HG02588 (cell line): Measurements from ENCODE around the gene SCUBE3.

Source experiments
- ATAC-seq: cut with Tn5 transposase; IDR thresholded peaks from one replicate; pipeline ENCODE4 v1.9.1; 2021; ENCODE audit warnings: mild to moderate bottlenecking, moderate library complexity; ENCODE audit not compliant: unreplicated experiment

The SCUBE3 gene

DNA sequence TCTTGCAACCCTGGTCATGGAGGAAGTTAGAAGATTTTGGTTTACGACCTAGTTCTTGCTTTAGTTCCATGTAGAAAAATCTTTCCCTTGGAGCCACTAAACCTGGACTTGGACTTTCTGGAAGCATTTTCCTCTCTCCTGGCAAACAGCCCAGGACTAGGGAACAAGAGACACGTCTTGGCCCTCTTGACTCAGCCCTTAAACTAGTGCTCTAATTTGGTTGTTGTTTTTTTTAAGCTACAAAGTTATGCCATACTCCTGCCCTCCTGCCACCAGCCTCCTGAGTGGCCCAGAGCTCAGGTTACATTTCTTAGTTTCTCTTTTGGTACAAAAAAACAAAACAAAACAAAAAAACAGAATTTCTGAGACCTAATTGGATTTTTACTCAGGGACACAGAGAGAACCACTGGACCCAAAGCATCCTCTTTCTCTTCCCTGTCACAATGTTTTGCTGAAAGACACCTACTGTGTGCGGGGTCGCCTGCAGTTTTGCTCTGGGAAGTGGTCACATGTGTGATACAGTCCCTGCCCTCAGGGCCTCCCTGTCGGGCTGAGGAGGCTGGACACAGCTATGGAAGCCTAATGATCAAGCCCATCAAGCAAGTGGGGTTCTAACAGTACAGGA, 32.3 kb upstream of the SCUBE3 start:
- no peak for ATAC-seq

DNA sequence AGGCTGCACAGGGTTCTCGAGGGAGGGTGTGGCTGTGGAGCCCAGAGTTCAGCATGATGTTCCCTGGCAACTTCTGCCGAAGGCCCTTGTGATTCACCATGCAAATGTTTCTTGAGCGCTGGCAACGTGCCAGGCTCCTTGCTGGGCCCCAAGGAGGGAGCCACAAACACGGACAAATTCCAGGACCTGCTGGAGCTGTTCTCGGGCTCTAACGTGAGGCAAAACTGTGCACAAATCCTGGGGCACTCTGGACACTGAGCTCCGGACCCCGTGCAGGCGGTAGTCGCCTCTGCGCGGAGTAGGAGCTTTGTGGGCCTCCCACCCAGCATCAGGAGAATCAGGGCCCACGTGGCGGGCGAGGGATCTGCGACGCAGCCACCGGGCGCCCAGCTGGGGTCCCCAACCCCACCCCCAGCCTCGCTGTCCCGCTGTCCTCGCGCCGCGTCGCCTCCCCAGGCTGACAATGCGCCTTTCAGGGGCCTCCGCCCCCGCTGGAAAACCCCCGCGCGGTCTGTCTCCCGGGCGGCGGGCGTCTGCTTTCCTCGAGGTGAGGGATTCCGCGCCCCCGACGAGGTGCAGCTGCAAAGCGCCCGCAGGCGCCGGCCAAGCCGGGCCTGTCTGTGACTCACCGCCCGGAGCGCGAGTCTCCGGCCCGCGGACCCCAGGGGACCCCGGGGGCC, 31.7 kb upstream of the SCUBE3 start:
- ATAC-seq, result no peak

DNA sequence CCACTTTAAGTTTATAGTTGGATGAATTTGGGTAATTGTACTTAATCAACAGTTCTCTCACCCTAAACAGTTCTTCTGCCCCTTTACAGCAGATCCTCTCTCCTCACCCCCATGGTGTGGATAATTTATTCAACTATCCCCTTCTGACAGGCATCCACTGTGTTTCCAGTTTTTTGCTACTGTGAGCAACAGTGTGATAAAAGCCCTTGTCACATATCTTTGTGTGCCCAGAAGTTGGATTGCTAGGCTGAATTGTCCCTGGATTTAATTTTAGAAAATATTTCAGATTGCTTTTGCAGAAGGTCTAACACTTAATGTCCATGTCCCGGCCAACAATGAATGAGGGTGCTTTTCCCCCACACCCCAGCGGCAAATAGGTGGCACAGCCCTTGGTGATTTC, 30.5 kb upstream of the SCUBE3 start:
- no peak for ATAC-seq

DNA sequence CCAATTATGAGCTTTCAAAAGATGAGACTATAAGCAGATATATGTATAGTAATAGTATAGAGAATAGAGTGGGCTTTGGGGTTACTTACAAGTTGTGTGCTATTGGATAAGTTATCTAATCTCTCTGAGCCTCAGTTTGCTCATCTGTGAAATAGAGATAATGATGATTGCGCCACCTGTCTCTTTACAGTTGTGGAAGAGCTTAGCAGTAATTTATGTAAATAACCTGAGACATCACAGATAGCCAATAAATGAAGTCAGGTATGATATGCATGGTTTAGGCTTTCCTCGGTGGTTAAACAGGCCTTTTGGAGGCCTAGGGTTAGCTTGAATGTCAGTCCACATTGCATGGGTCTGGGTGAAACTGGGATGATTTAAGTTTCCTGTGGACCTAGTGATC, 29.8 kb upstream of the SCUBE3 start:
- no peak for ATAC-seq

DNA sequence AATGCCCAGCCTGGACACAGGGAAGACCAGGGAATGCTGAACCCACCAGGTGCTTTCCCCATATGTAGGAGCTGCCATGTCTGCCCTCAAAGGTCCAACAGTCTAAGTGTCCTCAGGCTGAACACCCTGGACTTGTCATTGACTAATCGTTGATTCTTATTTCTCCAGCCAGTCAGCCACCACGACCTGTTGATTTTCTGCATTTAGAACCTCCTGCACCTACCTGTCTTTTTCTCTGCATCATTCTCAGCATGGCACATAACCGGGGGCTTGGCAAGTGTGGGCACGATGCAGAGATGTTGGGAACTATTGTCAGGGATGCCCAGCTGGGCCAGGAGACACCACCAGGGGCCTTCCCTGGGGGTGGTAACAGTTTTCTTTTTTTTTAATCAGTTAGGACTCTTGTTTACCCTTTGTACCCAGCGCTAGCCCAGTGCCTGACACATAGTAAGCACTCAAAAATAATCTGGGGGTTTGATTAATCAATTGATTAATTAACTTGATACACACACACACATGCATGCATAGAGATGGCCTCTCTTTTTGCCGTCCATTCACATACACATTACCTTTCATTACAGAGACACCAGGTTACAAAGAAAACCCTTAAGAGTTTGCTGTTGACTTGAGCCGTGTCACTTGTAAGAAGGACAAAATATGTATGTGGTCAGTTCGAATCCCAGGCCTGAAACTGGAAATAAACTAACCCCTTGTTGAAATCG, 29.0 kb upstream of the SCUBE3 start:
- ATAC-seq, result no peak

DNA sequence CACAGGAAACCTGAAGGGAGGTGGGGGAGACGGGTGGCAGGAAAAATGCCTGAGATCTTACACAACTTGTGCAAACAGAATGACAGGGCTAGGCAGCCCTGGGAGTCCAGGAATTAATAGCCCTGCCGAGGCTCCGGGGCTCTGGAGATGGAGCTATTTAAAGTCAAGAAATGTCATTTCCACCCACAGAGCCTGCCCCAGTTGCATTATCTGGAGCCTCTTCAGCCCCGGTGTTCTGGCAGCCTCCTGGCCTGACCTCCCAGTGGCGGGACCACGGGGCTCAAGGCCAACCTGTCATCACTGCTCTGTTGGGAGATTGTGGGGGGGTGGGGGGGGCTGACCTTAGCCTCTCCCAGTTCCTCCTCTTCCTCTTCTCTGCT, 28.5 kb upstream of the SCUBE3 start:
- no peak for ATAC-seq

DNA sequence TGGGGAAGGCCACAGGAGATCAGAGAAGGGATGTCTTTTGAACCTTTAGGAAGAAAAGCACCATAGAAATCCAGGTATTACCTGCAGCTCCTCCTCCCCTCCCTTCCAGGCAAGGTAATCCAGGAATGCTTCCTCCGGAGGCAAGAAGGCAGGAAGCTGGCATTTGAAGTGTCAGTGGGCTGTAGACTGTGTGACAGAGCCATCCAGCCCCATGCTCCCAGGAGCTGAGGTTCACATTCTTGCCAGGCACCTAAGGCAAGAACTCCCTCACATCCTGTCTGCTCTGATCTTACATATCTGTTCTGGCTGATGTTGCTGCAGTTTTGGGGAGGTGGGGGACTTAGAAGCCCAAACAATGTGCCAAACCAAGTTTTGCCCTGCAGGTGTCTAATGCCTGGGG, 27.8 kb upstream of the SCUBE3 start:
- no peak for ATAC-seq

DNA sequence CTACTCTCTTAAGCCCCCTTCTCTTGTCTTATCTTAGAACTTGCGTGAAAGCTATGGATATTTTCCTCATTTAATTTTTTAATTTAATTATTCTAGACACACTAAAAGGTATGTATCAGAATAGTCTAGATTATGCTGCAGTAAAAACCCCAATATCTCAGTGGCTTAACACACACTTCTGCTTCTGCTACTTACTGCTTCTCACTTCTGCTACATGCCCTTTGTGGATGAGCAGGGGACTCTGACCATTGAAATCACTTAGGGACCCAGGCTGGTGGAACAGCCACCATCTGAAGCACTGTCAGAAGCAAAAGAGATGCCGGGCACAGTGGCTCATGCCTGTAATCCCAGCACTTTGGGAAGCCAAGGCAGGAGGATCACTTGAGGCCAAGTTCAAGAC, 27.2 kb upstream of the SCUBE3 start:
- ATAC-seq, result no peak

DNA sequence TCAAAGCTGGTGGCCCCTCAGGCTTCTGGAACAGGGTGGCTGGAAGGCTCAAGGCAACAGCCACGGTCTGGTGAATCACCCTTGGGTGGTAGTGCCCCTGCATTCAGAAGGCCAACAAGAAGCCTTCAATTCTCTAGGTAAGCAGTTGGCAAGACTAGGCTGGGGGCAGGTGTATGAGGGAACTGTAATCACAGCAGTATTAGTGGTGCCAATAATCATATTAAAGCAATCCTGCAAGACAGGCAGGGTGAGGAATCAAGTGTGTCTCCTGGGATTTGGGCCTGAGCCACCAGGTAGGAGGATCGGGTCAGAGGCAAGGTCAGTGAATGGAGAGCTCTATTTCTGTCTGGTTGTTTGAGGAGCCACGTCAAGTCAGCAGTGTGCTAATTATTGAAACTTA, 24.9 kb upstream of the SCUBE3 start:
- no peak for ATAC-seq

DNA sequence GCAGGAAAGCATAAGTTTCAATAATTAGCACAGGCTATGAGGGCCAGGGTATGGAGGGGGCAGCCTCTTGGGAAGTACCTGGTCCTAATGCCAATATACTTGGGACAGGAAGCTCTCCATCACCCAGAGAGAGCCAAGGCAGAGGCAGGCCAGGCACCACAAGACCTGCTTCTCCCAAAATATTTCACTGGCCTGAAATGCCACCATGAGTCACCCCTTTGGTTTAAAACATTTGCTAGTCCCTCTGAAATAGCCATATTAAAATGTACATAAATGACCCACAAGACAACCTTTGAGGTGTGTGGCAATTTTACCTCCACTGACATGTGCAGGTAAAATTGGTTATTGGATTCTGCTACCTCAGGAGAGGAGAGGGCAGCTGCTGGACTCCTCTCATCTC, 23.4 kb upstream of the SCUBE3 start:
- ATAC-seq, result no peak

DNA sequence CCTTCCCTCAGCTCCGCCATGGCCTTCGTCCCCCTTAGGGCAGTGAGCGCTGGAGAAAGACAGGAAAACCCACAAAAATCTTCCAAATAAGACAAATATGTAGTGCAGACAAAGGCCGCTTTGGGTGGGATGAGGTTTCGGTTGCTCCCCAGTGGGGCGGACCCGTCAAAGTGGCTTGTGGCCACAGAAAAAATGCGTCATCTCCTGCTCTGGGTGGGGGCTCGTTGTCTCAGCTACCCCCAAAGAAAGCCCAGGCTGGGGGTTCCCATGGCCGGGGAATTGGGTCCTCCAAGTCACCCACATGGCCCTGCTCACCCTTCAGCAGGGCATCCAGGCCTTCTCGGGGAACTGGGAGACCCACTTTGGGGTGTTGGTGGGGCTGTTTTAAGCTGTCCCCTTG, 21.9 kb upstream of the SCUBE3 start:
- ATAC-seq, result no peak

DNA sequence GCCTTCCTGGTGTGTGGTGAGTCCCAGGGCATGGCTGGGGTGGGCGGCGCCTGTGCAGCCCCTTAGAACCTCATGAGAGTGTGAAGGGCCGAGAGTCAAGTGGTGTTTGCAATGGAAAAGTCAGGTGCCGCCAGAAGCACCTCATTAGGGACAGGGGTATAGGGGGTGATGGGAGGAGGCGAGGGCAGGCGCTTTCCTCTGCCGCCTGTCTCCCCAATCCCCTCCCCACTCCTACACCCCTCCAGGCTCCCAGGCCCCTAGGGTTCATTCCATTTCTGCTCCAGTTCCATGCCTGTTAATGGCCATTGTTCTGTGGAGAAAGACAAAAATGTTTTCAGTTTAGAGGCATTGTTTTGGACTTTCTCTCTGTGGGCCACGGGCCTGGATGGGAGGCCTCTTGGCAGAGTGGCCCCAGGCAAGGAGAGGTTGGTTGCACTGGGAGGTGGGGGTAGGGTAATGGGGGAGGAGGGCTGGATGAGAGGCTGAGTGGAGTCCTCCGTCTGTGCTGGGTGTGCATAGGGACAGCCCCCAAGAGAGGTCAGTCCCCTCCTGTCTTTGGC, 21.4 kb upstream of the SCUBE3 start:
- no peak for ATAC-seq

DNA sequence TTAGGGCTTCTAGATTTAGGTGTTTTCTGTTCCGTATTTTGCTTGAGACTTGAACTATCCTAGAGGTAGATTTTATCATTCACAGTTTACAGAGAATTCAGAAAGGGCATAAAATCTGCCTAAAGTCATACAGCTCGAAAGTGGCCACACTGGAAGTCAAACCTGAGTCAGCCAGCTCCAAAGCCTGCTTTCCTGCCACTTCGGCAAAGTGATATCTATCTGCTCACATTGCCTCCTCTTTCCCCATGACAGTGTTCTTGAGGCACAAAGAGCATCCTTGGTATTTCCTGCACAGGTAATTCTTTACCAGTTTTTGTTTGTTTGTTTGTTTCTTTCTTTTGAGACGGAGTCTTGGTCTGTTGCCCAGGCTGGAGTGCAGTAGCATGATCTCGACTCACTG, 19.4 kb upstream of the SCUBE3 start:
- ATAC-seq, result no peak

DNA sequence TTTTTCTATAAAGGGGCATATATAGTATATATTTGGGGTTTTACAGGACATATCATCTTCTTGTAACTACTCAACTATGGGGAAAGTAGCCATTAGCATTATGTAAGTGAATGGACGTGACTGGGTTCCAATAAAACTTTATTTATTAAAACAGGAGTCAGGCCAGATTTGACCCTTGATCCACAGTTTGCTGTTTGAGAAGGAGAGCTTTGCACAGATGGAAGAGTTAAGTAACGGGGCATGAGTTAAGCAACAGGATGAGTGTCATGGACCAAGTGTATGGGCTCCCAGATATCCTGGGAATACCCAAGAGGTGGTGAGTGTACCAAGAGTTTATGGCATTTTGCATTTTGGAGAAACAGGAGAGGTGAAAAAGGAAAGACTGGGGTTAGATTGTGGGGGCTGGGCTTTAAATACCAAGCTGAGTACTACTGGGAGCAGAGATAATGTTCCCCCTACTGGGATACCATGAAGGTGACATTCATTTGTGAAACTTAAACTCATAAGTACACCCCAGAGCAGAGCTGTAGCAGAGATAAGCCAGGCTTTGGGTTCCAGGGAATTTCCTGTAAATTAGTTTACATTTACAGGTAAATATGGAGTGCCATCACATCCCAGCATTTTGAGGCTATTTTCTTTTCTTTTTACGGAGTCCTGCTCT, 18.5 kb upstream of the SCUBE3 start:
- ATAC-seq, result no peak

DNA sequence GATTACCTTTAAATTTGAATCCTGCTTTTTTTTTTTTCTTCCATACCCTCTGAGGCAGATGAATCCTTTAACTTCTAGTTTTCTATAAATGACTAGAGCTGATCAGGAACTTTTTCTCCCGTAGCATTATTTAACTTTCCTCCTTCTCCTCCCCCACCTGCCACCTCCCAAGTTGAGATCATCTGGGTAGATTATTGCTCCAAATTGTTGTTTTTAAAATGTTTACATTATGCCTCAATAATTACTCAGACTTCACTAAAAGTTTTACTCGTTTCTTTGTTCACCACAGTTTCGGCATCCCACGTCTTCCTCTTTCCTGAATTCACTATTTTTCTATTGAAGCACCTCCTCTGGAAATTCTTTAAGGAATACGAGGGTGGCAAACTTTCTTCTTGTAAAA, 16.6 kb upstream of the SCUBE3 start:
- no peak for ATAC-seq

DNA sequence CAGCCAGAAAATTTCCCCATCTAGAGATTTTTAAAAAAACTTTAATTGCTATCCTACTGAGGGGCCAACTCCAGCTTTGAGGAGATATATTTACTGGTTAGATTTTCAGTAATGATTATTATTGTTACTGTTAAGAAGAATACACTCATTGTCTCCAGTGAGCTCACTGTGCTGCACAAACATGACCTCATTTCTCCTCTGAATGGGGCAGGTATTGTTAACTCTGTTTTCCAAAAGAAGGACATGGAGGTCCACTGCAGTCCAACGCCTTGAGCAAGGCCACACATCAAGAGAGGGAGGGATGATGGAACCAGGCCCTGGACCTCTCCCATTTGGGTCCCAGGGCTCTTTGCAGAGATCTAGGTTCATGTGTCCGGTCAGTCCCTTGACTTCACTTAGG, 13.9 kb upstream of the SCUBE3 start:
- ATAC-seq, result no peak

DNA sequence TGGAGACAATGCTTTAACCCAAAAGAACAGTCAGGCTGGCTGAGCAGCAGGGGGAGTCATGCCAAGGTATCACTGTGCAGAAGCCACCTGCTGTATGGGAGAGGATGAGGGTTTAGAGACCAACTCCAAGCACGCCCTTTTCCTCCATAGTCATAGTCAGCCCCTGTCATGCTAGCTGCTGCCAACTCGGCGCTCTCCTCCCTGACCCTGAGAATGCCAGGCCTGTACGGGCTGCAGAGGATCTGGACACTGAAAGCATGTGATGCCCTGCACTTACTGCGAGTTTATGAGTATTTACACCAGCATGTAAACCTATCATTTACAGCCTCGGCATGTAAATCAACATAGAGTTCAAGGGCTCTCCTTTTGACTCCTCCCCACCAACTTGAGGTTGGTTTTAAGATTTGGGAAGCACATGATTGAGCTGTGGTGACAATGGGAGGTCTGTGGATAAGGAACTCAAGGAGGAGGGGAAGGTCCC, 11.7 kb upstream of the SCUBE3 start:
- no peak for ATAC-seq

DNA sequence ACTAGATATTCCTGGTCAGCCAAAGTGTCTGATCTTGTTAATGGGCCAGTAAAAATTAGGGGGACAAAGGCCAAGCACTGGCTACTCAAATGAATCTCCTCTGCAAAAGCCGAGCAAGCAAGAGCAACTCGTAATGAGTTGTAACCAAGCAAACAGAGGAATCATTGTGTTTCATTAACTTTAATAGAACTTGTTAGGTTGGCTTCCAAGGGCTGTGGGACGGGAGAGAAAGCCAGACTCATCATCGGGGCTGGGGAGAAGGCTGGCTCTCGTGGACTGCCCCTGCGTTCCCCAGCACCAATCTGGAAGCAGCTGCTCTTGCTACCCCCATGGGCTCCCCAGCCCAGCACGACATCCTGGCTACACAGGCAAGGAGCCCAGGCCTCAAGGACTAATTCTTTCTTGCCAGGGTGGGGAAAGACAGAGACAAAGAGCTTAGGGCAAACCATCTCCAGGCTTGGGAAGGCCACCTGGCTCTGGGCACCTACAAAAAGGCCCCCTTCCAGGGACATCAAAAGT, 10.5 kb upstream of the SCUBE3 start:
- no peak for ATAC-seq

DNA sequence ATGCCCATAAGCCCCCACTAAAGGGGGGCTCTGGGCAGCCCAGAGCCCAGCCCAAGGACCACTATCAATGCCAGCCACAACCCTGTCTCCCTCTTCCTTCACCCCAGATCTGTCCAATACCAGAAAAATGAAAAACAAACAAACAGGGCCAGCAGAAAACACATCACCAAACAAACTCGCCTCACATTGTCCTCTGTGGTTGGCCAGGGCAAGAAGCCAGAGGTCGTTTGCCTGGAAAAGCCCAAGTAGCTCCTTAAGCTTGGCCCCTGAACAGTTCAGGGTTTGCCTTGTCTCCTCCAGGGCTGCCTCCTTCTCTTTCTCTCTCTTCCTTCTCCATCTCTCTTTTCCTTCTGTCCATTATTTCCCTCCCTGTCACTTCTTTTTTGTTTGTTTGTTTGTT, 10.1 kb upstream of the SCUBE3 start:
- ATAC-seq, result no peak

DNA sequence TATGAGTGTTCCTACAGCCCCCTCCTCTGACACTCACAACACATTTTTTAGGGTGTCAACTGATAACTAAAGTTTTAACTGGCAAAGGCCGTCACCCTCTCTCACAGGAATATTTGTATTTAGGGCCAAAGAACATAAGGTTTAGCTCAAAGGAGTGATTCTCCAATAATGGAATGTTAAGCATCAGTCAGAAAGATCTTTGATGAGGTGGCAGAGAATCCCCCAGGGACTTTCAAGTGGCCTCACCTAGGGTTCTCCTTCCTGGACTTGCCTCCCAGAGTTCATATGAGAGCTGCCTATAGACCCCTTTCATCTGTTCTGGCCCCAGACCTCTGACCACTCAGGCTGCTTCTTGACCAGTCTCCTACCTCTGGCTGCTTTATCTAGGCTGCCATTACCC, 7.4 kb upstream of the SCUBE3 start:
- no peak for ATAC-seq

DNA sequence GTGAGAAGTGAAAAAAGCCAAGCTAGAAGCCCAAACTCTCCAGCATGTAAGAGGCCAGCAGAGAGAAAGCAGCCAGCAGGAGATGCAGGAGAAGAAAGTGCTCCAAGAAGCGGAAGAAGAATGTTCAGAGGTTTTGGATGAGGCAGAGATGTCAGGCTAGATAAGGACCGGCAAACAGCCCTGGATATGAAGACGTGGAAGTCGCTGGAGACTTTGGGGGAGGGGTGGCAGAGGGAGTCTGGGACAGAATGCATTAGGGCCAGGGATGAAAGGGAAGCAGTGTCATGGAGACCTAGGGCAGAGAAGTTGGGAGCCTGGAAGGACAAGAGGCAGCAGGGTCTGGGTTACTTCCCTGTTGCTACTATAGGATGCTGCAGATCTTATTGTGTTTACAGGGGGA, 5.3 kb upstream of the SCUBE3 start:
- ATAC-seq, result no peak
